ENCODE measurements around the gene CD163L1.

DNA sequence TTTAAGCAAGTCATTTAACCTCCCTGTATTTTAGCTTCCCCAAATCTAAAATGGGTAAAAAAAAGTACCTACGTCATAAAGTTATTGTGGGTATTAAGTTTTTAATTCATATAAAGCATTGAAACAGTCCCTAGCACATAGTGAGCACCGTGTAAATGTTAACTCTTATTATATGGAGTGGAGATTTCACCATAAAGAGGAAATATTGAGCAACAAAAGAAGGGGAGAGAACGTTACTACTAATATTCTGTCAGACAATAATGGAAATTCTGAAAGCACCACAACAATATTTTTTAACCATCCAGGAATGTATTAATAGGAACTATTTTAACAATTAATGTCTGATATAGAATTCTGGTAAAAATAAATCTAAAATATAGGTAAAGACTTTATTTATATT is 7.8 kb upstream of the CD163L1 start:
- TF ChIP-seq, protein P1, sequence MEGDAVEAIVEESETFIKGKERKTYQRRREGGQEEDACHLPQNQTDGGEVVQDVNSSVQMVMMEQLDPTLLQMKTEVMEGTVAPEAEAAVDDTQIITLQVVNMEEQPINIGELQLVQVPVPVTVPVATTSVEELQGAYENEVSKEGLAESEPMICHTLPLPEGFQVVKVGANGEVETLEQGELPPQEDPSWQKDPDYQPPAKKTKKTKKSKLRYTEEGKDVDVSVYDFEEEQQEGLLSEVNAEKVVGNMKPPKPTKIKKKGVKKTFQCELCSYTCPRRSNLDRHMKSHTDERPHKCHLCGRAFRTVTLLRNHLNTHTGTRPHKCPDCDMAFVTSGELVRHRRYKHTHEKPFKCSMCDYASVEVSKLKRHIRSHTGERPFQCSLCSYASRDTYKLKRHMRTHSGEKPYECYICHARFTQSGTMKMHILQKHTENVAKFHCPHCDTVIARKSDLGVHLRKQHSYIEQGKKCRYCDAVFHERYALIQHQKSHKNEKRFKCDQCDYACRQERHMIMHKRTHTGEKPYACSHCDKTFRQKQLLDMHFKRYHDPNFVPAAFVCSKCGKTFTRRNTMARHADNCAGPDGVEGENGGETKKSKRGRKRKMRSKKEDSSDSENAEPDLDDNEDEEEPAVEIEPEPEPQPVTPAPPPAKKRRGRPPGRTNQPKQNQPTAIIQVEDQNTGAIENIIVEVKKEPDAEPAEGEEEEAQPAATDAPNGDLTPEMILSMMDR (IDR thresholded peaks at IDR 0.05; ENCODE audit: borderline replicate concordance, extremely low read depth, low read length, poor library complexity, severe bottlenecking), result no peak
- TF ChIP-seq EZH2 (IDR thresholded peaks at IDR 0.05; ENCODE audit: borderline replicate concordance, low read depth, low read length, severe bottlenecking), result no peak

Measured in DND-41 (cell line).